Measurements from ENCODE around the gene FNIP2. TPM values are rescaled to one million over a fixed set of nuclear protein-coding genes. Genes with fewer than 3 reads are reported as not detected.
A peak's percentile ranks its signal among the peaks of the same experiment; 100 is the strongest.

The FNIP2 gene
- total and polyA plus RNA-seq, 9 of the 15 experiments (the other 6 are each of a cell fraction or from before 2014, with no cell fraction given): 1.7 to 15.5 (median 8.3) TPM

GRCh38 chr4:158769175-158769921 is 522 bp downstream of the FNIP2 start:
- Histone ChIP-seq H3K27me3 (ENCODE audit: control insufficient read depth in 2 of 2, insufficient read depth in 2 of 2, low read length in 2 of 2) (no peaks in the 10 kb centered on the region), H3K4me1 (replicated peaks in 1 of 2; ENCODE audit: control insufficient read depth in 2 of 2, insufficient read depth in 2 of 2, low read length in 2 of 2) (peaks cover 9 to 13% of the 10 kb centered on the region in 2 experiments), H4K20me1 (replicated peaks; ENCODE audit: control insufficient read depth, insufficient read depth, low read length) (no peaks in the 10 kb centered on the region), H3K9me3 (replicated peaks; ENCODE audit: control insufficient read depth, insufficient read depth, low read depth, low read length) (no peaks in the 10 kb centered on the region), H2AFZ (ENCODE audit: low read depth, low read length) (peak overlapping the region; percentile 92), H3K4me3 (peak overlapping the region; percentile 58), H3K36me3 (ENCODE audit: control insufficient read depth, insufficient read depth, low read length) (no peaks in the 10 kb centered on the region), H3K4me2 (ENCODE audit: insufficient read depth, low read length) (peak overlapping the region; percentile 89), H3K9ac (ENCODE audit: insufficient read depth in 1 of 2, low read depth in 2 of 2, low read length in 2 of 2) (peak overlapping the region; percentile 77 to 97), H3K27ac (ENCODE audit: extremely low read depth, low read depth, low read length) (peak overlapping the region; percentile 73), H3K9me1 (ENCODE audit: control insufficient read depth, insufficient read depth, low read length) (no peaks in the 10 kb centered on the region), H3K79me2 (ENCODE audit: control insufficient read depth, insufficient read depth, low read length) (peaks cover 38% of the 10 kb centered on the region)
- FAIRE-seq (no peak), DNase-seq (ENCODE audit: extremely low read depth in 1 of 4, low spot score in 3 of 4) (peak in 3 of 4 experiments; percentile 45 to 61 (median 49)), ATAC-seq (peak; percentile 68)
- POLR2A ChIA-PET: interaction anchor here (0.6 to 1.2 kb wide), 4 partner anchors 10 to 18 kb away, joined by 3 to 8 read pairs (median 4); no protein-coding TSS in a partner anchor
- CTCF ChIA-PET (ENCODE audit: low intra/inter-chr PET ratio): no interaction called here
- no TSS peak for BruUV-seq (replicated peaks)
- WGBS (ENCODE audit: insufficient coverage, low coverage, missing lambda C conversion rate): under 1% methylated on average over 42 of the region's 49 CpGs
- intact Hi-C loops (cut with micrococcal nuclease) (loop anchor here (2.0 to 5.0 kb wide), 2 partner anchors 41 to 97 kb away; partner anchors contain the start of genes C4orf46 and ETFDH), in situ Hi-C loops (cut with MboI) (no loop called here)
- TF ChIP-seq ZNF511 (CRISPR knock-in tag; IDR thresholded peaks at IDR 0.05) (0 out of 2 replicates have a peak, but pooled peaks have one; percentile 24), SIN3A (IDR thresholded peaks at IDR 0.05; ENCODE audit: borderline replicate concordance in 2 of 2, control insufficient read depth in 1 of 2, low read depth in 2 of 2, low read length in 2 of 2) (0 out of 4 replicates have a peak, but pooled peaks of 1 of the 2 experiments have one; percentile 10), EHMT2 (IDR thresholded peaks at IDR 0.05) (no peak), NRF1 (conservative IDR thresholded peaks at IDR 0.05 in 1 of 2, IDR thresholded peaks at IDR 0.05 in 1 of 2) (peak; percentile 20 to 38; a peak in 1 of 4 replicates), ZNF217 (CRISPR knock-in tag; IDR thresholded peaks at IDR 0.05) (no peak), MGA (IDR thresholded peaks at IDR 0.05) (no peak), RBBP5 (IDR thresholded peaks at IDR 0.05; ENCODE audit: borderline replicate concordance, insufficient read depth, low read length, poor library complexity, severe bottlenecking) (peak; percentile 80)

Data from K562 (cell line).